GM19043 (cell line): ENCODE results near the gene MYOM3.
A peak's percentile ranks its signal among the peaks of the same experiment; 100 is the strongest.

Source experiments
- ATAC-seq: cut with Tn5 transposase; IDR thresholded peaks from one replicate; pipeline ENCODE4 v1.9.1; 2021; ENCODE audit warnings: low read depth; ENCODE audit not compliant: unreplicated experiment

MYOM3 gene

GRCh38 chr1:24111996-24112779 lies at the start of gene MYOM3:
MYOM3 (minus strand) TSS chr1:24112135; CDS start chr1:24108636, 3,499 bp downstream.
- no peak for ATAC-seq

- ATAC-seq = no peak
Measured at GRCh38 chr1:24161270-24161669, 49.3 kb upstream of the MYOM3 start.

- ATAC-seq = no peak
Measured at GRCh38 chr1:24159366-24159765, 47.4 kb upstream of the MYOM3 start.

GRCh38 chr1:24157918-24158481 lies 46.1 kb upstream of the MYOM3 start:
- no peak for ATAC-seq

- no peak for ATAC-seq
Measured at GRCh38 chr1:24156542-24157260, 44.8 kb upstream of the MYOM3 start.

GRCh38 chr1:24155011-24155782 lies 43.3 kb upstream of the MYOM3 start:
- ATAC-seq = no peak

- ATAC-seq = no peak
Measured at GRCh38 chr1:24154215-24154614, 42.3 kb upstream of the MYOM3 start.

- no peak for ATAC-seq
Measured at GRCh38 chr1:24152631-24153494, 40.9 kb upstream of the MYOM3 start.

- ATAC-seq = no peak
Measured at GRCh38 chr1:24151175-24151533, 39.2 kb upstream of the MYOM3 start.

- ATAC-seq = peak; percentile 51
Measured at GRCh38 chr1:24150234-24151174, 38.6 kb upstream of the MYOM3 start.

GRCh38 chr1:24149866-24150233 lies 37.9 kb upstream of the MYOM3 start:
- ATAC-seq = no peak

- ATAC-seq = no peak
Measured at GRCh38 chr1:24147816-24148215, 35.9 kb upstream of the MYOM3 start.

- ATAC-seq = no peak
Measured at GRCh38 chr1:24147194-24147593, 35.3 kb upstream of the MYOM3 start.

GRCh38 chr1:24142546-24143534 lies 30.9 kb upstream of the MYOM3 start, which contains the start of gene IL22RA1:
IL22RA1 (minus strand) TSS chr1:24143140; CDS start chr1:24143082, 58 bp downstream.
- ATAC-seq = no peak

GRCh38 chr1:24141311-24141997 lies 29.5 kb upstream of the MYOM3 start:
- no peak for ATAC-seq

- no peak for ATAC-seq
Measured at GRCh38 chr1:24140741-24141181, 28.8 kb upstream of the MYOM3 start.

GRCh38 chr1:24139841-24140425 lies 28.0 kb upstream of the MYOM3 start:
- ATAC-seq = no peak
